Umbilical cord (tissue), 2 donors: ENCODE data around the gene HDGF. TPM values are rescaled to one million over a fixed set of nuclear protein-coding genes. Genes with fewer than 3 reads are reported as not detected.

Experiments used
- DNase-seq: peaks from one replicate; pipeline ENCODE4 v3.0.0-alpha.2; 2015; ENCODE audit warnings: low spot score
- total RNA-seq: library from RNA; depleted of rRNA; stranded (reverse); fragments of >200 nt; gene quantifications from one replicate; pipeline ENCODE4 v1.2.3, GENCODE V29; 2014; ENCODE audit warnings: low replicate concordance; ENCODE audit not compliant: insufficient read depth

HDGF gene
- total RNA-seq, 1 donor from 2014 or later: 69.8 TPM

DNA sequence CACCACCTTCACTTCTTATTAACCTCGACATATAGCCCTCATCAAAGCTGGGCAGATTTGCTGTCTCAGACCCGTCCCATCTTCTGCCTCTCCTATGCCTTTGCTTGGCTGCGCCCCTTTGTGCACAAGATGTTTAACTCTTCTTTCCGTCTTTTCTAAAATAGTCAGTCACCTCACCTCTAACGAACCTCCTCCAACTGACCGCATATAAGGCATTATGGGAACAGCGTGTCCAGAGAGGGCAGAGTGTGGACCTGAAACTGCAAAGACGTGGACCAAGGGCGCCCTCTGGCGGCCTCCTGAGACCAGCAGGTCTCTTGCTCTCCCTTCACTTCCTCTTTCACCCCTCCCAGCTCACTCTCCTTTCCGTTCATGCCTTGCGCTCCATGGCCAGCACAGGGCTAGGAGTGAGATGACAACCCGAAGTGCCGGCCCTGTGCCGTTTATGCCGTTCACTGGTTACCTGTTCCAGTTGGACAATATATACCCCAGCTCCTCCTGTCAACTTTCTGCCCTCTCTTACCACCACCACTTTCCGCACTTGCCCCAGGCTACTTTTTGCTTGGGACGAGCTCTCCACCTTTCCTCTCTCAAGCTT is 25.7 kb downstream of the HDGF start:
- peak; percentile 92 for DNase-seq

DNA sequence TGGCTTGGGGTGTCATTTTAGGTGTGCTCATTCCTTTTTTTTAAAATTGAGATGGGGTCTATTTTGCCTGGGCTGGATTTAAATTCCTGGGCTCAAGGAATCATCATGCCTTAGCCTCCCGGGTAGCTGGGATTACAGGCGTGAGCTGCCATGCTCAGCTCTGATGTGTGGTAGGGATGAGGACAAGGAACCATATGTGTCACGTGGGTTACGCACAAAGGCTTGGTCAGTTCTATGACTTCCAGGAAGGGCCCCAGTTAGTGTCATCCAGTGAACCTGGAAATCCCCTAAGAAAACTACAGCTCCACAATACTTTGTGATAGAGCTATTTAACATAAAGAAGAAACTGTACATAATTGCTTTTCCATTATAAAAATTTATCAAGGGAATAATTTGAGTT is 29.9 kb downstream of the HDGF start:
- DNase-seq: no peak

DNA sequence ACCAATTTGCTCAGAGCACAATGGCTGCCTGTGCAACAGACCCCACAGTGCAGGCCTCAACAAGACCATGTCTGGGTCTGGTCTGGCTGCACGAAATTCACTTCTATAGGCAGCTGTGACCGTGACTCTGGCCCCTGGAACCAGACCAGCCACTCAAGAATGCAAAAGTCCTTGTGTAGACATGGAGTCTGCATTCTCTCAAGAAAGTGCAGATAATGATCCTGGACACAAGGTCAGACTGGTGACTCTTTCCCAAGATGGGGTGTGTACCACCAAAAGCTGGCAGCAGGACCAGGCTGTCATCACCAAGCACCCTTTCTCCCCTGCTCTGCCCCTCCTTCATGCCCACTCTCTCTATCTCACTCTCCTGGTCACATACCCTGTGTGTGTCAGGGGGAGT is 30.3 kb downstream of the HDGF start:
- DNase-seq: no peak

DNA sequence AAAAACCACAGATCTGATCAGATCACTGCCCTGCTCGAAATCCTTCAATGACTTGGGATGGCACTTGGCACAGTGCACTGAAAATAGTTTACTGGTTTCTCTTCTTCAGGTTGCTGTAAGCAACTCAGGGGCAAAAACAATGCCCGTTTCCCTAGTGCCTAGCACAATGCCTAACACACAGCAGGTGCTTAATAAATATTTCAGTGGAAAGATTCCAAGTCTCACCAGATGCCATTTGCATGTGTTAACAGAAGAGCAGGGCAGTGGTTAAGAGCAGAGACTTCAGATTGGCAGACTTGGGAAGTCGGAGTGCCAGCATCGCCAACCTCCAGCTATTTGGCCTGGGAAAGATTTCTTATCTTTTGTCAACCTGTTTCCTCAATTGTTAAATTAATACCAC is 34.1 kb downstream of the HDGF start:
- no peak for DNase-seq

DNA sequence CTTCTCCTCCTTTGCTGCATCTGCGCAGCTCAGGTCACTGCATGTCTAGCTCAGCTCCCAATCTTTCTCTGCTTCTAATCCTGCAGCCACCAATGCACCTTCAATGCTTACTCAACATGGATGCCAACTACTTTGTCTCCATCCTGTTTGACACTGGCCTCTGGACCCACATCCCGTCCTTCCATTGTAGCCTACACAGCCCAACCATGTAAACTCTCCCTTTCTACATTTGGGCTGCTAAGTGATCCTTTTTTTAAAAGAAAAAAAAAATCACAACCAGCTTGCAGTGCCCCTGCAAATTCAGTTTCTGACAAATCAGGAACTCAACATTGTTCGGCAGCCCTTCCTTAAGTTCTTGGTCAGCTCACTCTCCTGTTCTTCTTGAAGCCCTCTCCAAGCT is 36.6 kb downstream of the HDGF start:
- DNase-seq: no peak

DNA sequence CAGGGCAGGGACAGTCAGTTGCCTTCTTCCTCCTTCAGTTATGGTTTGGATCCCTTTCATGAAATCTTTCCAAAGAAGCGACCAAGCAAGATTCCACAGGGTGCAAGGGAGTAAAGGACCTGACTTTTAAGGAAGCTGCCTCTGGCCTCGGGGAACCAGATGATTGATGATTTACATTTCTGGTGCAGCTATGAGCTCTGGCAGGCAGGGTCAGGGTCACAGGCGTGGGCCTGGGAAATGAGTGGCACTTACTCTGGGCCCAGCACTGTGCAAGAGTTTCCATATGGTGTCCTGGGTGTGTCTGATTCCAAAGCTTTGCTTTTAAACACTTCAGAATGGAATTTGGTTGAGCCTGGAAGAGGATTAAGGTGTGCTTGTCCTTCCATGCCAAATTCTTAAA is 38.8 kb downstream of the HDGF start:
- no peak for DNase-seq

DNA sequence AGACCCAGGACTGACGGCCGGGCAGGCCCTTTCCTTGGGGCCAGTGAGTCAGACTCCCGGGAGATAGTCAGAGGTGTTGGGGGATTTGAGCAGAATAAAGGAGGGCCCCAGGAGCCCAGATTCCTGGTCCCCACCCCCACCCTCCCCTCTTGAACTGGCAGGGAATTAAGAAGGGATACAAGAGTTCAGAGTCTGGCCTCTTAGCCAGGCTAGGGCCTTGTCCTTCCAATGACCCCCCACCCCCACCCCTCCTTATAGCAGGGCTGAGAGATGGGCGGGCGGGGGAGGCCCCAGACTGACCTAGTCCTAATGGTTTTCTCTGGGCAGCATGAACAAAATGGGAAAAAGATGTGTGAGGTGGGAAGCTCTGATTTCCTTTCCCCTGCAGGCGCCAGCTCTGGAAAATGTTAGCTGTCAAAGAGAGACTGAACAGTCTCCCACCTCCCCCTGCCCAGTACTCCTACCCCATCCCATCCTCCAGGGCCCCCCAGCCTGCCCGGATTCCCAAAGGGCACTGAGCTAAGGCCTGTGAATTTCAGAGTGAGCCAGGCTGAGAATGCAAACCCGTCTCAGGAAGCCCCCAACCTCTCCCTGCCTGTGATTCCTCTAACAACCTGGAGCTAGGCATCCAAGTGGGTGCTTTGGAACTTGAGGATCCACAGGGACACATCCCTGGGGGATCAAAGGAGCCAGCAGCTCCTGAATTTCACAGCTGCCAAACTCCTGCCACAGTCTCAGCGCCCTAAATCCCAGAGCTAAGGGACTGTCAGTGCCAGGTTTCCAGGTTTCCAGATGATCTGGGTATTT is 40.3 kb downstream of the HDGF start:
- DNase-seq: peak; percentile 85

DNA sequence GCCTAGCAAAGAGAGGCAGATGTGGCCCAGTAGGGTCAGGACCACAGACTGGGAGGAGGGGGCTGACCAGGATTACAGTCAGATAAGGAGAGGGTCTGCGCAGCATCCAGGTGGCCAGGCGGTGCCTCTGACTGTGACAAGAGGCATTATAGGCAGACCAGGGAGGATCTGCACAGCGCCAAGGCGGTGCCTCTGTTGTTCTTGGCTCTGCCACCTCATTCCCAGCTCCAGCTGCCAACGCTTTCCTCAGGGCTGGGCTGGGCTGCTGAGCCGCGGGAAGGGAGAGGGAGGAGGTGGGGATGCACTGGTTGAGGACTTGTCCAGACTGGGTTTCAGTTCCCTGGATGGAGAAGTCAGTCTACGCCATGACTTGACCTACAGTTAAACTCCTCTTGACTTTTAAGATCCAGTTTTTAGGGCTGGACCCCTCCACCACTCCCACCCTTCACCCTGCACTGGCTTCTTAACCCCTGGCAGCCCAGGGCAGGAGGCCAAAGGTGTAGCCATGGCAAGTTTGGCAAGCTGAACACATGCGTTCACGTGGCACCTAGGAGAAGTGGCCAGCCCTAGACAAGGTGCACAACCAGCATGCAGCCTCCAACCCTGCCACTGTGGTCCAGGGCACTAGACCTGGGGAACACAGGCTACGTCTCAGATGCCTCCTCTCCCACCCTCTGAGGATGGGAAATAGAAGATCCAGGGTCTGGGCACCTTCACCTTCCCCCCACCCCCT is 41.6 kb downstream of the HDGF start:
- peak; percentile 93 for DNase-seq

DNA sequence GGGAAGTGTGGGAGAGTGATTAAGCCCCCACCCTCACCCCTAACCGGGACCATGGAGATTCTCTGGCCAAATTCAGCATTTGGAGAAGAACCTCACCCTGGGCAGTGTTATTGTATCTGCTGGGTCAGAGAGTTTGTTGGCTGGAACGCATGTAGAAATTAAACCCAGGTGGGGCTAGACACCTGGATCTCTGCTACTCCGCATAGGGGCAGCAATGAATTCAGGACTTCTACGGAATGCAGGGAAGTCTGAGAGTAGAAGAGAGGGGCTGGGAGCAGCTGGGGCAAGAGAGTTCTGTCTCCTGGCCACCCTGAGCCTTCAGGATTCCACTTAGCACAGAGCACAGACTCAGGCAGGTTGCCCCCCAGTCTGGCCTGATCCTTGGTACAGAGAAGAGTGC is 42.4 kb downstream of the HDGF start:
- no peak for DNase-seq

DNA sequence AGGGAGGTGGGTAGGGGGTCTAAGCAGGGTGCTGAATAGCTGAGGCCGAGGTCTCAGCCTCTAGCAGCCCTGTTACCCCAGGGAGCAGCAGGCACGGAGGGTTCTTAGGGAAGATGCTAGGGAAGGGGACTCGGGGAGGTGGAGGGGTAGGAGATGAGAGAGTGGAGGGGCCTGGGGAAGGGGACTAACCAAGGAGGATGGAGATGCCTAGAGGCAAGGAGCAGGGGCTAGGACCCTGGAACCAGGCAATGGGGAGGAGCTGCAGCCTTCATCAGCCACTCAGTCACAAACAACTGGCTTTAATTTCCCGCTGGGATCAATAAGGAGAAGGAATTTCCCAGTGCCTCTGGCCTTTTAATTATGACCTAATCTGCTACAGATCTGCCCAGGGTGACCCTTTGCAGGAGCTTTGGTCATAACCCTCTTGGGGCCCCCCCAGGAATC is 43.2 kb downstream of the HDGF start:
- no peak for DNase-seq

DNA sequence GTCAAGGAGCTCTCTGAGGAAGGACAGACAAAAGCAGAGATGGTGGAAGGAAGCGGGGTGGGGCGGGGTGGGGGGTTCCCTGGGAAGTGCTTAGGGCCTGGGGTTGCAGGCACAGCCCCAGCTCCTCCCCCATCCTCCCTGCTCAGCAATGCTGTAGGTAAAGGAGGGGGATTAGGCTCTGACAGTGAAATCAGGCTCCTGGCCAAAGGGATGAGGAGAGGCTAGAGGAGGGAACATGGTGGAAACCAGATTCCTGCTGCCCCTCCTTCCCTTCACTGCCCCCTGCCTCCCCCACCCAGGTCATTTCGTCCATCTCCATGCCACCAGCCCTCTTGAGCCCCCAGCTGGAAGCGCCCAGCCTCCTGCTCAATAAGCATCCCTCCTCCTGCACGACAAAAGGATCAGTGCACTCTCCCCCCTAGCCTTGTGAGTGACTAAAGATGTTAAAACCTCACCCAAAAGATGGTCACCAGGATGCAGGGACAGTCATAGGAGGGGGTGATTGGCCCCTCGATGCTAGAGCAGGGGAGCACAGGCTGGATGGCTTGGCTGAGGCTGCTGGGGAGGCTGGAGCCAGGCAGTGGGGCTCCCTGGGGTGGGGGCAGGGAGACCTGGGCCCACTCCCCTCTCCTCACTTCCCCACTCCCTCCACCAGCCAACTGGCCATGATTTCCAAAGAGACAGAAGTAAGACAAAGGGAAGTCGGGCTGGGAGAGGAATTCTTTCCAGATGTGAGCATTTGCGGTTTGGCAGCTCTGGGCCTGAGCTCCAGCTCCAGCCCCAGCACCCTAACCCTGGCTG is 43.9 kb downstream of the HDGF start:
- DNase-seq: peak; percentile 82

DNA sequence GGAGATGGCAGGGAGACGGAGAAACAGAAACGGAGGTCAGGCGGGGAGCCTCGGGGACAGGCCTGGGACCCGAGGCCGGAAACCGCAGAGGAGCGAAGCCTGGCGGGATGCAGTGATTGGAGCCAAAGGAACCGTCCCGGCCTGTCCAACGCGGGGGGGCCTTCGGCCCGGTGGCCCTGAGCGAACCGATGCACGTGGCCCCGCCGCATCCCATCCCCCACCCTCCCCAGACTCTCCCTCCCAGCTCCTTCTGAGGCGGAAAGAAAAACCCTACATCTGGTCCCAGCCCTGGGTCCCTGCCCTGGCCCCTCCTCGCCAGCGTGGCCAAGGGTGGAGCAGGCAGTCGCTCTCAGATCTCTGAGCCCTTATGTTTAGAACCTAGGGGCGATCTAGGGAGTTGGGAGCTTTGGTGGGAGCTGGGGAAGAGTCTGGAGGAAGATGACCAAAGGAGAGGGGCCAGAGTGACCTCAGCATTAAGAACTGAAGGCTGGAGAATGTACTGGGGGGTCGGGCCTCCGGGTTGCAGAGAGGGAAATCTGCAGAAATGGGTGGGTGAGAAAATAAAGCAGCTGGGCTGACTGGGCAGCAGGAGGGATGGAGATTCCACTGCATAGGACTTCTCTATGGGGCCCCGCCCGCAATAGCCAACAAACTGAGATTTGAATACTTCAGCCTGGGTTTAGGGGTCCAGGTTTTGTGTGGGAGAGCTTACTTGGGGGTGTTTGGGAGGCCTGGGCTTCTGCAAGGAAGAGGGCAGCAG is 44.6 kb downstream of the HDGF start:
- peak; percentile 95 for DNase-seq

DNA sequence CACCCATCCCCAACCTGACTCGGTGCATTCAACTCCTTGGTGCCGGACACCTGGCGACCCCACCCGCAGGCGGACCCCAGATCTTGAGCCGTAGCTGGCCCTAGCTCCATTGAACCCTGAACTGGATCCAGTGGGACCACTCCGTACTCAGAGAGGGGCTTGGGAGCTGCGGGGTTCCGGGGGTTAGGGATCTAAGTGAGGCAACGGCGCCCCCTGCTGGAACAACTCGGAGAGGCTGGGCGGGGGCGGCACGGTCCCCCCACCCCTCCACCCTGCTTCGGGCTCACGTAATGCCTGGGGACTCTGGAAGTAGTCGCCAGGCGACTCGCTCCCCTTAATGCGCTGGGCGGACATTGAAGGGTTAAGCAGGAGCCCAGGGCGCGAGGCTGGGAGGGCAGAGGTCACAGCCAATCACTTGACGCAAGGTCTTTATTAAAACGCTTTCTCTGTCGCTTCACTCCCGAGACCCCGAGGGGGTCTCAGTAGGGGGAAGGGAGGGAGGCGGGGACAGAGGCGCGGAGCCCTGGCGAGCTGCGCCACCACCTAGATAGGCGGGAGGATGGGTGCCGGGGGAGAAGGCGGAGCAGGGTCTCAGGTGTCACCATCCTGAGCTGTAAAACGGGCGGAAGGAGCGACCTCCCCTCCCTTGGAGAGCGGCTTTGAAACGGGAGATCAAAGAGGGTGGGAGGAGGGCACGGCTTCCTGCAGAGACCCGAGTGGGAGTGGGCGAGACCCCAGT is 45.4 kb downstream of the HDGF start:
- DNase-seq: peak; percentile 84

DNA sequence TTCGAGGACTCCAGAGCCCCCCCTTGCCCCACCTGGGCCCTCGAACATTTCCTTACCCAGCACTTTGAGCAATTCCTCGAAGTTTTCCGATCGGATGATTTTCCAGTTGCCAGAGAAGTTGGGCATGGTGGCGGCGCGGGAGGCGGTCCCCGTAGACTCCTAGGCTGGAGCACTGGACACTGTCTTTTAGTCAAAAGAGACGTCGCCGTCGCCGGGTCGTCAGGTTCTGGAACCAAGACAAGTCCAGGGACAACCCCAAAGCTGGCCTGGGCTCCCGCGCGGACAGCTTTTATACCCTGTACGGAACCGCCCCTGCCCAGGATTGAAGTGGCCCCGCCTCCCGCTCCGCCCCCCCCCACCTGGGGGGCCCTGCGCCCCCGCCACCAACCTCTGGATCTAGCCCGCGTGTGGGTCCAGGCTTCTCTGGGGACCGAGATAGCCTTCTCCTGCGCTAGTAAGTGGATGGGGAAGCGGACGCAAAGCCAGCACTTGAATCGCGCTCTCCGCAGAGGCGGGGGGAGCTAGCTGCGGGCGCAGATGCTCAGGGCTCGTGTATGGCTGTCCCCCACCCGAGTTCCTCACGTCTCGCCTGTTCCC is 46.1 kb downstream of the HDGF start, which contains the start of gene CRABP2:
Gene CRABP2, minus strand, starts transcription at position 263 of the 597 bp plus-strand sequence. Its CDS starts 137 bp downstream, at position 126.
- peak; percentile 82 for DNase-seq

DNA sequence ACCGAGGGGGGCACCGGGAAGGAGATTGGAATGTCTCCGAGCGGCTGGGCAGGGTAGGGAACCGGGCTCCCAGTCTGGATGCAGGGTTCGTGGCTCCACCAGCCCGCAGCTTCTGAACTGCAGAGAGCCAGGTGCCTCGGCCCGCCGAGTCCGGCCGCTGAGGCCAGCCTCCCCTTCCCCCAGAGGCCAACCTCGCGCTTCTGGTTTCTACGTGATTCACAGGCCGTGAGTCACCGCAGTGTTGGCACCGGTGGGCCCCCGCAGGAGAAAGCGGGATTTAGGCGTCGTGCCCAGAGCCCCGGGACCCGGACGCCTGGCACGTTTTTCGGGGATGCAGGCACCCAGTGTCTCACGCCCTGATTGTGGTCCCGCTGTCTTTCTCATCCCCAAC is 46.5 kb downstream of the HDGF start:
- no peak for DNase-seq

DNA sequence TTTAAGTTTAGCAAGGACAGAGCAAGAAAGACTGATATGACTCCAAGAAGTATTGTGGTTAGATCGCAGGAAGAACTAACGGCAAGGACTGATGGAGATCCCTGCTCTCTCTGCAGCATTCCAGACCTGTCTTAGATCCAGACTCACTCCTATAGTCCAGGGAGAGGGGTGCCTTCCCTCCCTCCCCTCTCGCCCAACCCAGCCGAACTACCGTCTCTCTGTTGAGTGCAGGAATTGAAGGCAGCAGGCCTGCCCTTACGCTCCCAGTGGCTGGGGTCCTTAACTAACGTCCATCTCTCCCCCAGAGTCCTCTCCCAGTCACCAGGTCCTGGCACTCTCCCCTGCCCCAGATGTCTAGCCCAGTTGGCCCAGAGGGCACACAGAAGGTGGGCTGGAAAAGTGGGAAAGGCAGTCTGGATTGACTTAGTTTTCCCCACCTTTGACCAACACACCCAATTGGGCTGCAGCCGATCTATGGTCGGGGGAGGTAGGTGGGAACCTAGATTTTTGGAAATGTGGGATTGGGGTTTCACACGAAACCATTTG is 47.2 kb downstream of the HDGF start:
- DNase-seq: no peak

DNA sequence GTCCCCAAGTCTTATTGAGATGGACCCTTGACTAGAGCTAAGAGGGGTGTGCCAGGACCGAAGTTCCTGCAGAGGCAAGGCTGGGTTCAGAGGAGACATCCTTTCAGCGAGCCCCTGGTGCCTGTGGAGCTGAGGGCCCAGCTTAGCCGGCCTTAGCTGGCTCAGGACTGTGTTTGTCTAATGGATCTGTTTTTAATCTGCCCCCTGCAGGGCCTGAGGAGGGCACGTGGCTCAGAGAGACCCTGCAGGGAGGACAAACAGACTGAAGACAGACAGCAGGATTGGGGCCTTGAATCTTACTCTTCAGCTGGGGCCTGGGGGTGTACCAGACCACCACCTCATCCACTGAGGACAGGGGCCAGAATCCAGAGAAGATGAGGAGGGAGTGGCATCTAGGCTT is 47.7 kb downstream of the HDGF start:
- no peak for DNase-seq

DNA sequence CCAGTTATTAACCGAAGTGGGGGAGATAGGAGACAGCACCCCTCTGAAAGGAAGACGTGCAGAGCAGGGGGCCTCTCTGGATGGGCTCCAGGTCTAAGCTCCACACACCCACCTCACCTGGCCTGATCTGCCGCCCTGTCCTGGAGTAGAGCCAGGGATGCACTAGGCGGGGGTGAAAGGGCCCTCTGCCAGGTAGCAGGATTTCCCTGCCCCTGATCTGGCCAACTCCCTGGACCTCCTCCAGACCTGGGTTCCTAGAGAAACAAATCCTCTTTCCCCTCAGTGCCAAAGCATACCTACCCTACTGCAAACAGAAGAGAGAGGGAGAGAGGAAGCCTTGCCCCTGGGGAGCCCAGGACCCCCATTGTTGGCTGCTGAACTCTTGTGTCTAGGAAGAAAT is 48.1 kb downstream of the HDGF start:
- no peak for DNase-seq

DNA sequence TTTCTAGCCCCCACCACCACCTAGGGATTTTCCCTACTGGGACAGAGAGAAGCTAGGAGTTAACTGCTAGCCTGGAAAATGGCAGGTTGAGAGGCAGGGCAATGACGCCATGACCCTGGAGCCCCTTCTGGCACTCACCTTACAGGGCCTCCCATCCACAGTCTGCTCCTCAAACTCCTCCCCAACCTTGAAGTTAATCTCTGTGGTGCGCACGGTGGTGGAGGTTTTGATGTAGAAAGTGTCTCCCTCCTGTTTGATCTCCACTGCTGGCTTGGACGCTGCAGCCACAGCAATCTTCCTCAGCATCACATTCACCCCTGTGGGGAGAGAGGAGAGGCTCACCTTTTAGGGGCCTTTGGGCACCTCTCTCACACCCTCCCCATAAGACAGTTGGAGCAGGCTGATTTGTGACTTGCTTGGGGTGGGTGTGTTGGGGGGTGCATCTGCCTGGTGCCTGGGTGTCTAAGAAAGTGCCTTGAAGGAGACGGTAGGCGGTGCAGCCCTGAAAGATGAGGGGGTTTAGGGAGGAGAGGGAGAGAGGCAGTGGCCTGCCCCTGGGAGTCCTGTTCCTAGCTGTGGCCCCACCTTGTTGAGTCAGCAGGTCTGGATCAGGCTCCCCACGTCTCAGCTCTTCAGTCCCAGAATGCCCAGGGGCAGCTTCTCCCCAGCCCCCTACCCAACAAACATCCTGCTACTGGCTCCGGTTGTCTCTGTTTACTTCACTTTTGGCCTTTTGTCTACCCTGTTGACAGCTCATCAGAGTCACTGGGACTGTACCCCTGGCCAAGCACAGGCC is 50.5 kb downstream of the HDGF start:
- no peak for DNase-seq
